Measurements from ENCODE around the gene EDC4. TPM values are rescaled to one million over a fixed set of nuclear protein-coding genes. Genes with fewer than 3 reads are reported as not detected.
"Not testable (repeated sequence)": the region's sequence is repeated elsewhere in the genome, so short reads cannot be mapped to it uniquely, and the experiment has no call there.

EDC4 gene
- total and polyA plus RNA-seq, 8 donors, result 20.2 to 66.2 (median 26.0) TPM

- DNase-seq (no peak), ATAC-seq (no peak), FAIRE-seq (no peak)
- TF ChIP-seq, protein P1, sequence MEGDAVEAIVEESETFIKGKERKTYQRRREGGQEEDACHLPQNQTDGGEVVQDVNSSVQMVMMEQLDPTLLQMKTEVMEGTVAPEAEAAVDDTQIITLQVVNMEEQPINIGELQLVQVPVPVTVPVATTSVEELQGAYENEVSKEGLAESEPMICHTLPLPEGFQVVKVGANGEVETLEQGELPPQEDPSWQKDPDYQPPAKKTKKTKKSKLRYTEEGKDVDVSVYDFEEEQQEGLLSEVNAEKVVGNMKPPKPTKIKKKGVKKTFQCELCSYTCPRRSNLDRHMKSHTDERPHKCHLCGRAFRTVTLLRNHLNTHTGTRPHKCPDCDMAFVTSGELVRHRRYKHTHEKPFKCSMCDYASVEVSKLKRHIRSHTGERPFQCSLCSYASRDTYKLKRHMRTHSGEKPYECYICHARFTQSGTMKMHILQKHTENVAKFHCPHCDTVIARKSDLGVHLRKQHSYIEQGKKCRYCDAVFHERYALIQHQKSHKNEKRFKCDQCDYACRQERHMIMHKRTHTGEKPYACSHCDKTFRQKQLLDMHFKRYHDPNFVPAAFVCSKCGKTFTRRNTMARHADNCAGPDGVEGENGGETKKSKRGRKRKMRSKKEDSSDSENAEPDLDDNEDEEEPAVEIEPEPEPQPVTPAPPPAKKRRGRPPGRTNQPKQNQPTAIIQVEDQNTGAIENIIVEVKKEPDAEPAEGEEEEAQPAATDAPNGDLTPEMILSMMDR (IDR thresholded peaks at IDR 0.05), result no peak
- 88 to 90% methylated on average over 6 of the region's 6 CpGs for WGBS, 2 donors
- H3K27ac ChIP-seq, result no peak overlapping the region
- H3K9me3 ChIP-seq, result no peaks in the 10 kb centered on the region
- no peaks in the 10 kb centered on the region for H3K27me3 ChIP-seq
- peaks cover 14 to 16% (median 16%) of the 10 kb centered on the region in 3 donors for H3K4me1 ChIP-seq
- peaks cover 0 to 6% (median 0%) of the 10 kb centered on the region in 3 donors for H3K36me3 ChIP-seq
- H3K4me3 ChIP-seq, result no peak overlapping the region
- intact Hi-C loops (cut with DNase I), result no loop called here
Measured at GRCh38 chr16:67861877-67862276, 11.0 kb upstream of the EDC4 start.

DNA sequence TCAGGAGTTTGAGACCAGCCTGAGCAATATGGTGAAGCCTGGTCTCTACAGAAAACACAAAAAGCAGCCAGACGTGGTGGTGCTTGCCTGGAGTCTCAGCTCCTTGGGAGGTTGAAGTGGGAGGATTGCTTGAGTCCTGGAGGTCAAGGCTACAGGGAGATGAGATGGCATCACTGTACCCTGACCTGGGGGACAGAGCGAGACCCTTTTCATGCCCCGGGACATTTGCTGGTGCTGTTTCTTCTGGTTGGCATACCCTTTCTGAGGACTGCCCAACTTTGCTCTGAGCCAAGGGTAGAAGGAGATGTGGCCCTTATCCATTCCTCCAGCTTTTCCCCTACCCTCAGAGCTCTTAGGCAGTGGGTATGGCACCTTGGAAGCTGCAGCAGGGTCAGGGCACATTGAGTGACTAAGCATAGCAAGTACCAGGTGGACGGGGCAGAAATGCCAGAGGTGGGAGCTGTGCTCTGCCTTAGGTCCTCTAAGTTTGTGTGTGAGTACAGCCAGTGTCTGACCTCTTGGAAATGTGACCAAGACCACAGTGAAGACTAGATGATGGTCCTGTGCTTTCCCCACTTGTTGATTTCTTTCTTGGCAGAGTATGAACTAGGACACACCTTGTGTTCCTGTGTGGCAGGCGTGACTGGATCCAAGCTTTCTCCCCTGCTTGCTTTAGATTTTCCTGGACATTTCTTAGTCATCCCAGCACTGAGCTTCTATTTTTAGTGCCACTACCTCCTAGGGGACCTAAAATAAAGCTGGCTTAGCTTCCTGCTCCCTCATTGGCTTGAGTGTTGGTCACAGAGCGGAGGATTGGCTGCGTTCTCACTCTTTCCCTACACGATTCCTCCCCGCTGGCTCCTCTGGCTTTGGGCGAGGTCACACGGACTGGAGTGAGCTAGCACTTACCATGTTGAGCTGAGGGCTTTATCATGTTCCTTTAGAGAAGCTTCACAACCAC, 9.9 kb upstream of the EDC4 start:
- Histone ChIP-seq H3K9me3 (no peaks in the 10 kb centered on the region), H3K27me3 (no peaks in the 10 kb centered on the region), H3K4me3 (no peak overlapping the region), H3K36me3 (peaks cover 0 to 6% (median 0%) of the 10 kb centered on the region in 3 donors), H3K27ac (peak overlapping the region in 2 of 4 donors; percentile 12 to 31), H3K4me1 (peaks cover 10 to 14% (median 11%) of the 10 kb centered on the region in 3 donors)
- TF ChIP-seq, protein P1 (IDR thresholded peaks at IDR 0.05), result no peak
- FAIRE-seq (no peak), ATAC-seq (peak in 3 of 4 donors; percentile 14 to 44 (median 25)), DNase-seq (no peak)
- intact Hi-C loops (cut with DNase I), result no loop called here
- WGBS, 2 donors, result 86 to 90% methylated on average over 11 of the region's 11 CpGs

GRCh38 chr16:67864044-67864443, 8.8 kb upstream of the EDC4 start:
- WGBS, 2 donors, result 94 to 95% methylated on average over 6 of the region's 6 CpGs
- intact Hi-C loops (cut with DNase I); H3K27me3 ChIP-seq; DNase-seq; ATAC-seq; H3K36me3 ChIP-seq; H3K4me3 ChIP-seq; H3K9me3 ChIP-seq; FAIRE-seq: not testable (repeated sequence)
- Histone ChIP-seq H3K4me1 (peaks cover 8 to 16% (median 13%) of the 10 kb centered on the region in 3 donors), H3K27ac (peak overlapping the region in 1 of 4 donors; percentile 41)

GRCh38 chr16:67864594-67864993, 8.3 kb upstream of the EDC4 start:
- peaks cover 8 to 18% (median 13%) of the 10 kb centered on the region in 3 donors for H3K4me1 ChIP-seq
- 87 to 88% methylated on average over 2 of the region's 2 CpGs for WGBS, 2 donors
- no peaks in the 10 kb centered on the region for H3K27me3 ChIP-seq
- no peaks in the 10 kb centered on the region for H3K9me3 ChIP-seq
- ATAC-seq (no peak), DNase-seq (no peak), FAIRE-seq (no peak)
- H3K36me3 ChIP-seq, result peaks cover 0 to 6% (median 2%) of the 10 kb centered on the region in 3 donors
- H3K27ac ChIP-seq, result no peak overlapping the region
- intact Hi-C loops (cut with DNase I), result no loop called here
- H3K4me3 ChIP-seq, result no peak overlapping the region
- TF ChIP-seq, protein P1 (IDR thresholded peaks at IDR 0.05), result no peak

DNA sequence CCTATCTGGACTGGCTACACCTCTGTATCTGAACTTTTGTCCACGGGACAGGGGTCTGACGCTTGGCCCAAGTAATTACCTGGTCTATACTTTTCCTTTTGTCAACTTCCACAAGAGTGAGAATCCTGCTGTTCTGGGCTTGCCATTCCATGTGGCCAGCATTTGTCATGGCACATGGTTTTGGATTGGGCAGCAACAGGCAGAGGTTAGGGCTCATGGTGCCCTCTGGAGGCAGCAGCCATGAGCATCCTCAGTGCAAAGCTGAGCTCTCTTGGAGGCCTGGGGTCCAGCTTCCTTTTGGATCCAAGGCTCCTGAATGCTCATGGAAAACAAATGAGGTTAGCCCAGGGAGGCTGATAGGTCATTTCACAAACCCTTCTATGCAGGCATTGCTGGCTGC, 7.5 kb upstream of the EDC4 start:
- Histone ChIP-seq H3K27ac (no peak overlapping the region), H3K36me3 (peaks cover 0 to 6% (median 2%) of the 10 kb centered on the region in 3 donors), H3K9me3 (no peaks in the 10 kb centered on the region), H3K27me3 (no peaks in the 10 kb centered on the region), H3K4me3 (no peak overlapping the region), H3K4me1 (peaks cover 8 to 18% (median 13%) of the 10 kb centered on the region in 3 donors)
- ATAC-seq, result peak in 1 of 4 donors; percentile 23
- no peak for FAIRE-seq
- intact Hi-C loops (cut with DNase I), result no loop called here
- WGBS, 2 donors, result 94% methylated on average over 2 of the region's 2 CpGs
- peak in 1 of 6 donors; percentile 40 for DNase-seq
- TF ChIP-seq, protein P1 (IDR thresholded peaks at IDR 0.05), result no peak

Data from pancreas (tissue), 10 donors.